GM18511 (cell line): Measurements from ENCODE around the gene TMPRSS9.
A peak's percentile ranks its signal among the peaks of the same experiment; 100 is the strongest.

ENCODE experiments used
- ATAC-seq: cut with Tn5 transposase; IDR thresholded peaks from one replicate; pipeline ENCODE4 v1.9.1; 2021; ENCODE audit warnings: mild to moderate bottlenecking, moderate library complexity; ENCODE audit not compliant: unreplicated experiment

The TMPRSS9 gene

GRCh38 chr19:2359992-2360685 is at the start of gene TMPRSS9:
TSS of gene TMPRSS9 (plus strand) at chr19:2360265. CDS start at chr19:2389786, 29,521 bp downstream.
- no peak for ATAC-seq

GRCh38 chr19:2311093-2311492 is 49.0 kb upstream of the TMPRSS9 start:
- no peak for ATAC-seq

DNA sequence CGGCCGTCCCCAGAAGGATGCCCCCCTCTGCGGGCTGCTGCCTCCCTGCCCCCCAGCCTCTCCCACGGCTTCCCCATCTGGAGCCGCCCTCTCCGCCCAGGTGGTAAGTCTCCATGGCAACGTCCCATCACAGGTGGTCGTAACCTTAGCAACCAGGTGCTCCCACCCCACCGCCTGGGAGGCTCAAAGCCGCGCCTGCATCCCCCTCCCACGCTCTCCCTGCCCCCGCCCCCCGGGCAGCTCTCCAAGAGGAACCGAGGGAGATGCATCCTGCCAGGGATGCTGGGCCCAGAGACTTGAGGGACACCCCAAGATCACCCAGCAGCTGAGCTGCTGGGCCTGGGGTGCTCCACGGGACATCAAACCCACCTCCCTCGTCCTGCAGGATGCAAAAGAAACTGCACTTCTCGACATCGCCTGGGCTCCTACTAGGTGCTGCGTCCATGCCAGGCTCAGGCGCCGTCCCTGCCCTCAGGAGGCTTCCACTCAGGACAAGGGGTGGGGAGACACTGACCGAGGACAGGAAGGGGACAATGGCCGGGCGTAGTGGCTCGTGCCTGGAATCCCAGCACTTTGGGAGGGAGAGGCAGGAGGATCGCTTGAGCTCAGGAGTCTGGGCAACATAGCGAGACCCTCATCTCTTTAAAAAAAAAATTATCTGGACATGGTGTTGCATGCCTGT is 47.1 kb upstream of the TMPRSS9 start:
- no peak for ATAC-seq

GRCh38 chr19:2315121-2315817 is 44.8 kb upstream of the TMPRSS9 start:
- ATAC-seq, result no peak

GRCh38 chr19:2315818-2316353 is 44.2 kb upstream of the TMPRSS9 start:
- no peak for ATAC-seq

- ATAC-seq, result no peak
Observed at GRCh38 chr19:2317300-2317699, 42.8 kb upstream of the TMPRSS9 start.

DNA sequence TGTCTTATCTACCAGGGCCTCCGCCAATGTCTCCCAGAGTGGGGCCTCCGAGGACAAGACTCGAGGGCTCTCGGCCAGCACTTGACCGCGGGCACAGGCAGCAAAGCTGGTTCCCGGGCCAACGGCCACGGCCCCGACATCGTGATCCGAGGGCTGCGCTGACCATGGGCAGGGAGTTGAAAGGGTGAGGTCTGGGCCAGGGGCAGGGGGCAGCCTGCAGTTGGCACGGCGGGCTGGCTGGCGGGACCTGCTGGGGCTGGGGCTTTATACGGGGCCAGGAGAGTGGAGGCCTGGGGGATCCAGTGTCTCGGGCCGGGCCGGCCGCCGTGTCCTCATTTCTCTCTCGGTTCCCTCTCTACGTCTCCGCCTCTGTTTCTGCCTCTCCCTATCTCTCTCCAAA is 42.3 kb upstream of the TMPRSS9 start:
- no peak for ATAC-seq

- no peak for ATAC-seq
Observed at GRCh38 chr19:2318923-2319322, 41.1 kb upstream of the TMPRSS9 start.

DNA sequence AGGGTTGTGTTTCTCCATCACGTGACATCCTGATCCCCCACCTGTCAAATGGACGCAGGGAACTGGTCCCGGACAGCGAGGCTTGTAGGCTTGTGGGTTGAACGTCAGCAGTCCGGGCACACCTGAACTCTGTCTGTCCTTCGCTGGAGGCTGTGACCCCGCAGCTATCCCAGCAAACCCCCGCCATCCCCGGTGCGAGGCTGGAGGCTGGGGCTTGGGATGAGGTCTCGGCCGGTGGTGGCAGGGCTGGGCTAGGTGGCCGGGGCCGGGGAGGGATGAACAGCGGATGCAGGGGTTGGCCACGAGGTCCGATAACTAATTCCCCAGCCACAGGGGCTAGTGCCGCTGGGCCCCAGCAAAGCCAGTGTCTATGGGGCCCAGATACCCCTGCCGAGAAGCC is 40.5 kb upstream of the TMPRSS9 start:
- no peak for ATAC-seq

DNA sequence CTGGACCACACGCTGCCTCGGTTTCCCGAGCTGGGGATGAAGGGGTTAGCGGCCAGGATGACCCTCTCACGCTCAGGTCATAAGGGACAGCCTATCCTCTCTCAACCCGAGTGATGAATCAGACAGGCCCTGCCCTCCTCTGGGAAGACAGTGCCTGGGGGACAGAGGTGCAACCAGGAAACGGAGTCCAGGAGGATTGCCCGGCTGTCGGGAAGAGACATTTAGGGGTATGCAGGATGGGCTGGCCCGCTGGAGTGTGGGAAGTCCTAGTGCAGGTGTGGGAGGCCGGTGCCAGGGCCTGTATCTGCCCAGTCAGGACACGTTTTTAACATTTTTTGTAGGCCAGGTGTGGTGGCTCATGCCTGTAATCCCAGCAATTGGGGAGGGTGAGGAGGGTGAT is 40.0 kb upstream of the TMPRSS9 start:
- ATAC-seq, result no peak

GRCh38 chr19:2320939-2321338 is 39.1 kb upstream of the TMPRSS9 start:
- ATAC-seq, result no peak

DNA sequence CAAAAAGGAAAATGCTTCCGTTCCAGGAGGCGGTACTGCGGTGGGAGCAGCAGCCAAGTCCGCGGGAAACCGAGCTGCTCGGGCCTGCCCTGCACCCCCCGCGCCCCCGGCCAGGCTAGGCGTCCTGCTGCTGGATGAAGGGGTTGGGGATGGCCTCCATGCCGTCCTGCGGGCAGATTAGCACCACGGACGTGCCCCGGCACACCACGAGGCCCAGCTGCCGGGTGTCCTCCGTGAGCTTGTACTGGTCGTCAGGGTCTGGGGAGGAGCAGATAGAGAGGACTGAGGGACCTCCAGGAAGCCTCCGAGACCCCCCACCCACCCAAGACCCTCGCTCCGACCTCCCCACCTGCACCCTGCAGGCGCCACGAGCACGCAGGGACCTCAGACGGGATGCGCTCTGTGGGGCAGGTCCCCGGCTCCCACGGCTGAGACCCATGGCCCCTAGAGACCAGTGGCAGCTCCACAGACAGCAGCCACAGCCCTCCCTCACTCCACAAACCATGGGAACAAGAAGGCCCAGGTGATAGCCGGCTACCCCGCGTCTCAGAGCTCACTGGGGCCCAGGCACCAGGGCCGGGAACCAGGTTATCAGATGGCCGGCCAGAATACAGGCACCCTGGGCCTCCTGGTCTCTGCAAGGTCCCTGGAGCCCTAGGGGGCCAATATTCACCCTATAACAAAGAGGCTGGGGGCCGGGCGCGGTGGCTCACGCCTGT is 38.3 kb upstream of the TMPRSS9 start:
- ATAC-seq, result no peak

- ATAC-seq, result no peak
Observed at GRCh38 chr19:2323707-2324106, 36.4 kb upstream of the TMPRSS9 start.

DNA sequence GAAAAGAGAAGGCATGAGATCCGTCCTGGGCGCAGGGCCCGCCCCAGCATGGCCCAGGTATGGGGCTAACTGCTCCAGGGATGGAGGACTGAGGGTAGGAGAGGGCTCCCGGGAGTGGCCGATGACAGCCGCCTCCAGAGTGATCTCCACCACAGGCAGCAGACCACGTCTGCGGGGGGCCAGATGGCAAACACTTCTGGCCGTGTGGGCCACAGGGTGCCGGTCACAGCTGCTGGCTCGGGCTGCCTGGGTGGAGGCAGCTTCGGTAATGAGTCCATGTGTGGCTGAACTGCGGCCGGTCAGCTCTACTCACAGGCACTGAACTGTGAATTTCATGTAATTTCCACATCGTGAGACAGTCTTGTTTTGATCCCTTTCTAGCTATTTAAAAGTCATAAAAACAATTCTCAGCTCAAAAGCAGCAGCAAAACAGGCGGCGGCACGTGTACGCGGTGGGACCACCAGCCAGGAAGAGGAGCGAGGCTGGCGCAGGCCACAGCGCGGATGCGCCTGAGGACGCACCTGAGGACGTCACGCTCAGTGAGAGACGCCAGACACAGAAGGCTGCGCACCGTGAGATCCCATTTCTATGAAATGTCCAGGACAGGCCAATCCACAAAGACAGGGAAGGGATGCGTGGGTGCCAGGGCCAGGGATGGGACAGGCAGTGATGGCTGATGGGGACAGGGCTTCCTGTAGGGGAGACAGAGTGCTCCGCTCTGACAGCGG is 35.7 kb upstream of the TMPRSS9 start:
- no peak for ATAC-seq

DNA sequence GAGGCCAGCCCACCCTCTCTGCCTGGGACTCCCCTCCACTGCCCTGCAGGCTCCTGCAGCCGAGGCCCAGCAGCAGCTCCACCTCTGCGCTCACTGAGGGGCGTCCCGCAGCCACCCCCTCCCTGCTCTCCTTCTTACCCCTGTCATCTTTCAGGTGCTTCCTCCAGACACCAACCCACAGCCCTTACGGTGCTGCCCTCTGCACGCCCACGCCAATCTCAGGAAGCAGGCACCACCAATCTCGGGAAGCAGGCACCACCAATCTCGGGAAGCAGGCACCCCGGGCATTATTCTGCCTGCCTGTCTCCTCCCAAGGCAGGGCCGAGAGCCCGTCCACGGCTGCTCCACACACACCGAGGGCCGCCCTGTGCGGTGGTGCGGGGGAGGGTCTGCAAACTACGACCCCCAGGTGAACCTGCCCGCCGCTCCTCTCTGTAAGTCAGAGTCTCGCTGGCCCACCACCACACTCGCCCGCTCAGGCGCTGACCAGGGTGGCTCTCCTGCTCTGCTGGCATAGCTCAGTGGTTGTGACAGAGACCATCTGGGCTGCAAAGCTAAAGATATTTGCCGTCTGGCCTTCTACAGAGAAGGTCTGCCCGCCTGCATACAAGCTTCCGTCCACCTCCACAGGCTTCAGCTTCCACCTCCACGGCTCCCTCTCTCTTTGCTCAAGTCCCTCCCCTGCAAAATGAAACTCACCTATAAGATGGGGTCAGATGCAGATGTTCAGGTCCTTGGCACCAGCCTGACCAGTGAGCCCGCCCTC is 34.6 kb upstream of the TMPRSS9 start:
- ATAC-seq, result no peak

GRCh38 chr19:2326699-2327360 is 33.2 kb upstream of the TMPRSS9 start:
- ATAC-seq, result no peak

DNA sequence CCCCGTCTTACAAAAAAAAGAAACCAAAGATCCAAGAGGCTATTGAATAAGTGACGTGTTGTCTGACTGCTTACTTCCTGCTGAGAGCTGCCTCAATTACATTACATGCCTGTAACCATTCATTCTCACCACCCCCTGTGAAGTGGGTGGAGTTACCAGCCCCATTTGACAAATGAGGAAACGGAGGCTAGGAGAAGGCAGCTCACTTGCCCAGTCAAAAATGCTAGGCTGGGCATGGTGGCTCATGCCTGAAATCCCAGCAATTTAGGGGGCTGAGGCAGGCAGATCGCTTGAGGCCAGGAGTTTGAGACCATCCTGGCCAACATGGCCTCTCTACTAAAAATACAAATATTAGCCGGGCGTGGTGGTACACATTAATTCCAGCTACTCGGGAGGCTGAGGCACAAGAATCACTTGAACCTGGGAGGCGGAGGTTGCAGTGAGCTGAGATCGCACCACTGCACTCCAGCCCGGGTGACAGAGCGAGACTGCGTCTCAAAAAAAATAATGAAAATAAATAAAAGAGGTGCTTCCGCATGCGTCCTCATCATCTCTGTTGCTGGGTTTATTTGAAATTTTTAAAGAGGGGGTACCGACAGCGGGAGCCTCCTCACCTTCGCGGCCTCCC is 32.2 kb upstream of the TMPRSS9 start:
- ATAC-seq, result no peak

GRCh38 chr19:2328401-2329148 is 31.5 kb upstream of the TMPRSS9 start, which contains the start of the genes LSM7 and SPPL2B:
TSS of gene LSM7 (minus strand) at chr19:2328586. CDS start at chr19:2328566, 20 bp downstream.
TSS of gene SPPL2B (plus strand) at chr19:2328684. CDS start at chr19:2328710, 26 bp downstream.
- ATAC-seq, result peak; percentile 63
